ENCODE data around the gene PLTP. TPM values are rescaled to one million over a fixed set of nuclear protein-coding genes. Genes with fewer than 3 reads are reported as not detected.

The PLTP gene
- total and polyA plus RNA-seq, 2 of the 13 experiments (the other 11 are each of a cell fraction or from before 2014, with no cell fraction given) = 16.9 to 28.6 TPM

GRCh38 chr20:45924391-45925261, 12.7 kb upstream of the PLTP start (continued):
- TF ChIP-seq RORA (CRISPR knock-in tag; IDR thresholded peaks at IDR 0.05) (no peak), MEIS1 (CRISPR knock-in tag; IDR thresholded peaks at IDR 0.05; ENCODE audit: borderline replicate concordance) (no peak), ARID2 (CRISPR knock-in tag; IDR thresholded peaks at IDR 0.05; ENCODE audit: borderline replicate concordance) (peak; percentile 40; the same call in 1 of the 2 replicates), CAMTA2 (CRISPR knock-in tag; IDR thresholded peaks at IDR 0.05; ENCODE audit: borderline replicate concordance) (no peak), ZUFSP (CRISPR knock-in tag; IDR thresholded peaks at IDR 0.05; ENCODE audit: borderline replicate concordance) (no peak), SRSF9 (IDR thresholded peaks at IDR 0.05; ENCODE audit: borderline replicate concordance, insufficient read depth, low read depth, low read length, poor library complexity, severe bottlenecking) (no peak), ZBTB42 (CRISPR knock-in tag; IDR thresholded peaks at IDR 0.05) (no peak), ZNF468 (CRISPR knock-in tag; IDR thresholded peaks at IDR 0.05) (no peak), PLRG1 (conservative IDR thresholded peaks at IDR 0.05) (no peak), ZNF251 (CRISPR knock-in tag; IDR thresholded peaks at IDR 0.05) (no peak), ZNF264 (CRISPR knock-in tag; IDR thresholded peaks at IDR 0.05) (no peak), HDAC6 (IDR thresholded peaks at IDR 0.05; ENCODE audit: low read depth, low read length) (no peak), ATRX (CRISPR knock-in tag; IDR thresholded peaks at IDR 0.05; ENCODE audit: borderline replicate concordance) (no peak)
- TF ChIP-seq, protein P1, sequence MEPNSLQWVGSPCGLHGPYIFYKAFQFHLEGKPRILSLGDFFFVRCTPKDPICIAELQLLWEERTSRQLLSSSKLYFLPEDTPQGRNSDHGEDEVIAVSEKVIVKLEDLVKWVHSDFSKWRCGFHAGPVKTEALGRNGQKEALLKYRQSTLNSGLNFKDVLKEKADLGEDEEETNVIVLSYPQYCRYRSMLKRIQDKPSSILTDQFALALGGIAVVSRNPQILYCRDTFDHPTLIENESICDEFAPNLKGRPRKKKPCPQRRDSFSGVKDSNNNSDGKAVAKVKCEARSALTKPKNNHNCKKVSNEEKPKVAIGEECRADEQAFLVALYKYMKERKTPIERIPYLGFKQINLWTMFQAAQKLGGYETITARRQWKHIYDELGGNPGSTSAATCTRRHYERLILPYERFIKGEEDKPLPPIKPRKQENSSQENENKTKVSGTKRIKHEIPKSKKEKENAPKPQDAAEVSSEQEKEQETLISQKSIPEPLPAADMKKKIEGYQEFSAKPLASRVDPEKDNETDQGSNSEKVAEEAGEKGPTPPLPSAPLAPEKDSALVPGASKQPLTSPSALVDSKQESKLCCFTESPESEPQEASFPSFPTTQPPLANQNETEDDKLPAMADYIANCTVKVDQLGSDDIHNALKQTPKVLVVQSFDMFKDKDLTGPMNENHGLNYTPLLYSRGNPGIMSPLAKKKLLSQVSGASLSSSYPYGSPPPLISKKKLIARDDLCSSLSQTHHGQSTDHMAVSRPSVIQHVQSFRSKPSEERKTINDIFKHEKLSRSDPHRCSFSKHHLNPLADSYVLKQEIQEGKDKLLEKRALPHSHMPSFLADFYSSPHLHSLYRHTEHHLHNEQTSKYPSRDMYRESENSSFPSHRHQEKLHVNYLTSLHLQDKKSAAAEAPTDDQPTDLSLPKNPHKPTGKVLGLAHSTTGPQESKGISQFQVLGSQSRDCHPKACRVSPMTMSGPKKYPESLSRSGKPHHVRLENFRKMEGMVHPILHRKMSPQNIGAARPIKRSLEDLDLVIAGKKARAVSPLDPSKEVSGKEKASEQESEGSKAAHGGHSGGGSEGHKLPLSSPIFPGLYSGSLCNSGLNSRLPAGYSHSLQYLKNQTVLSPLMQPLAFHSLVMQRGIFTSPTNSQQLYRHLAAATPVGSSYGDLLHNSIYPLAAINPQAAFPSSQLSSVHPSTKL (CRISPR knock-in tag; IDR thresholded peaks at IDR 0.05) = peak; percentile 59
- TF ChIP-seq, protein P2, sequence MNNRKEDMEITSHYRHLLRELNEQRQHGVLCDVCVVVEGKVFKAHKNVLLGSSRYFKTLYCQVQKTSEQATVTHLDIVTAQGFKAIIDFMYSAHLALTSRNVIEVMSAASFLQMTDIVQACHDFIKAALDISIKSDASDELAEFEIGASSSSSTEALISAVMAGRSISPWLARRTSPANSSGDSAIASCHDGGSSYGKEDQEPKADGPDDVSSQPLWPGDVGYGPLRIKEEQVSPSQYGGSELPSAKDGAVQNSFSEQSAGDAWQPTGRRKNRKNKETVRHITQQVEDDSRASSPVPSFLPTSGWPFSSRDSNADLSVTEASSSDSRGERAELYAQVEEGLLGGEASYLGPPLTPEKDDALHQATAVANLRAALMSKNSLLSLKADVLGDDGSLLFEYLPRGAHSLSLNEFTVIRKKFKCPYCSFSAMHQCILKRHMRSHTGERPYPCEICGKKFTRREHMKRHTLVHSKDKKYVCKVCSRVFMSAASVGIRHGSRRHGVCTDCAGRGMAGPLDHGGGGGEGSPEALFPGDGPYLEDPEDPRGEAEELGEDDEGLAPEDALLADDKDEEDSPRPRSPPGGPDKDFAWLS (CRISPR knock-in tag; IDR thresholded peaks at IDR 0.05; ENCODE audit: borderline replicate concordance) = no peak
- TF ChIP-seq, protein P3, sequence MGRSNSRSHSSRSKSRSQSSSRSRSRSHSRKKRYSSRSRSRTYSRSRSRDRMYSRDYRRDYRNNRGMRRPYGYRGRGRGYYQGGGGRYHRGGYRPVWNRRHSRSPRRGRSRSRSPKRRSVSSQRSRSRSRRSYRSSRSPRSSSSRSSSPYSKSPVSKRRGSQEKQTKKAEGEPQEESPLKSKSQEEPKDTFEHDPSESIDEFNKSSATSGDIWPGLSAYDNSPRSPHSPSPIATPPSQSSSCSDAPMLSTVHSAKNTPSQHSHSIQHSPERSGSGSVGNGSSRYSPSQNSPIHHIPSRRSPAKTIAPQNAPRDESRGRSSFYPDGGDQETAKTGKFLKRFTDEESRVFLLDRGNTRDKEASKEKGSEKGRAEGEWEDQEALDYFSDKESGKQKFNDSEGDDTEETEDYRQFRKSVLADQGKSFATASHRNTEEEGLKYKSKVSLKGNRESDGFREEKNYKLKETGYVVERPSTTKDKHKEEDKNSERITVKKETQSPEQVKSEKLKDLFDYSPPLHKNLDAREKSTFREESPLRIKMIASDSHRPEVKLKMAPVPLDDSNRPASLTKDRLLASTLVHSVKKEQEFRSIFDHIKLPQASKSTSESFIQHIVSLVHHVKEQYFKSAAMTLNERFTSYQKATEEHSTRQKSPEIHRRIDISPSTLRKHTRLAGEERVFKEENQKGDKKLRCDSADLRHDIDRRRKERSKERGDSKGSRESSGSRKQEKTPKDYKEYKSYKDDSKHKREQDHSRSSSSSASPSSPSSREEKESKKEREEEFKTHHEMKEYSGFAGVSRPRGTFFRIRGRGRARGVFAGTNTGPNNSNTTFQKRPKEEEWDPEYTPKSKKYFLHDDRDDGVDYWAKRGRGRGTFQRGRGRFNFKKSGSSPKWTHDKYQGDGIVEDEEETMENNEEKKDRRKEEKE (IDR thresholded peaks at IDR 0.05) = no peak

Measured in HepG2 (cell line).